ENCODE data around the gene TARS2.

The TARS2 gene, protein sequence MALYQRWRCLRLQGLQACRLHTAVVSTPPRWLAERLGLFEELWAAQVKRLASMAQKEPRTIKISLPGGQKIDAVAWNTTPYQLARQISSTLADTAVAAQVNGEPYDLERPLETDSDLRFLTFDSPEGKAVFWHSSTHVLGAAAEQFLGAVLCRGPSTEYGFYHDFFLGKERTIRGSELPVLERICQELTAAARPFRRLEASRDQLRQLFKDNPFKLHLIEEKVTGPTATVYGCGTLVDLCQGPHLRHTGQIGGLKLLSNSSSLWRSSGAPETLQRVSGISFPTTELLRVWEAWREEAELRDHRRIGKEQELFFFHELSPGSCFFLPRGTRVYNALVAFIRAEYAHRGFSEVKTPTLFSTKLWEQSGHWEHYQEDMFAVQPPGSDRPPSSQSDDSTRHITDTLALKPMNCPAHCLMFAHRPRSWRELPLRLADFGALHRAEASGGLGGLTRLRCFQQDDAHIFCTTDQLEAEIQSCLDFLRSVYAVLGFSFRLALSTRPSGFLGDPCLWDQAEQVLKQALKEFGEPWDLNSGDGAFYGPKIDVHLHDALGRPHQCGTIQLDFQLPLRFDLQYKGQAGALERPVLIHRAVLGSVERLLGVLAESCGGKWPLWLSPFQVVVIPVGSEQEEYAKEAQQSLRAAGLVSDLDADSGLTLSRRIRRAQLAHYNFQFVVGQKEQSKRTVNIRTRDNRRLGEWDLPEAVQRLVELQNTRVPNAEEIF

DNA sequence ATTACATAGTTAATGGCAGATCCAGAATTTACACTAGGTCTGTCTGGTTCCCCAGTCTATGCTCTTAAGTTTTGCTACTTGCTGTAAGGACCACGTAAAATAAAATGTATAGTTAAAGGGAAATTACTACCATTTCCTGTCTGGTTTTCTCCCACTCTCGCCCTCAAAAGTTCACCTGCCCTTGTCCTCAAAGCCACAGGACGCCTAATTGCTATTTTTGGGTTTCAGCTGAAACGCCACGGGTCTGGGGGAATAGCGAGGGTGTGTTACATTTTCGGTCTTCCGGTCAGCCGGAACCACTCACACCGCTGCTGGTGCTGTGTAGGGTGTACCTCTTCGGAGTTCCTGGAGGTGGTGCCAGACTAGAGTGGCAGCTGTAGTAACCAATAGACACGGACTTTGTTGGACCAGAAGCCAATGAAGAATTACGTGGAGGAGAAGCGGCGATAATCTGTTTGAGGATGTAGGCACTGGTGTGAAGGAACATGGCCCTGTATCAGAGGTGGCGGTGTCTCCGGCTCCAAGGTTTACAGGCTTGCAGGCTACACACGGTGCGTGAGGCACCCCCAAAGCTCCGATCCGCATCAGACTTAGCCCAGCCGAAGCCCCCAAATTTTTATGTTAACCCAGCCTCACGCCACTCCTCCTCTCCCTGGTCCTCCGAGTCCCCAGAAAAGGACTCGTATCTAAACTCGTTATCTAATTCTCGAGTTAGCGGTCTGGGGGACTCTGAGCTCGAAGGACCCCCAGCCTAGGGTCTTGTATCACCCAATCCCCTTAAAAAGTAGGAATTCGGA is at the start of gene TARS2:
Gene TARS2 (plus strand): TSS at position 454 of the 797 bp plus-strand sequence. CDS start 32 bp downstream, at position 486.
- Histone ChIP-seq H3K36me3 (ENCODE audit: insufficient read depth) (peaks cover 4% of the 10 kb centered on the region; the same call in 1 of the 2 replicates), H3K27ac (peak within 1 kb of the TSS; percentile 13; the same call in 1 of the 2 replicates), H4K20me1 (ENCODE audit: insufficient read depth) (no peaks in the 10 kb centered on the region), H3K4me3 (IDR thresholded peaks at IDR 0.05; ENCODE audit: insufficient read depth, low read depth, low read length) (peak within 1 kb of the TSS; percentile 100), H3K4me2 (peak within 1 kb of the TSS; percentile 79), H2AFZ (ENCODE audit: low read depth) (peak within 1 kb of the TSS; percentile 70), H3K79me2 (ENCODE audit: insufficient read depth, low read depth) (peaks cover 11% of the 10 kb centered on the region; the same call in 1 of the 2 replicates), H3K27me3 (ENCODE audit: insufficient read depth, low read depth) (no peaks in the 10 kb centered on the region; the same call in 1 of the 2 replicates), H3K4me1 (ENCODE audit: low read depth, poor library complexity, severe bottlenecking) (peaks cover 8% of the 10 kb centered on the region), H3K9ac (peak within 1 kb of the TSS; percentile 57)
- TF ChIP-seq, protein P1, sequence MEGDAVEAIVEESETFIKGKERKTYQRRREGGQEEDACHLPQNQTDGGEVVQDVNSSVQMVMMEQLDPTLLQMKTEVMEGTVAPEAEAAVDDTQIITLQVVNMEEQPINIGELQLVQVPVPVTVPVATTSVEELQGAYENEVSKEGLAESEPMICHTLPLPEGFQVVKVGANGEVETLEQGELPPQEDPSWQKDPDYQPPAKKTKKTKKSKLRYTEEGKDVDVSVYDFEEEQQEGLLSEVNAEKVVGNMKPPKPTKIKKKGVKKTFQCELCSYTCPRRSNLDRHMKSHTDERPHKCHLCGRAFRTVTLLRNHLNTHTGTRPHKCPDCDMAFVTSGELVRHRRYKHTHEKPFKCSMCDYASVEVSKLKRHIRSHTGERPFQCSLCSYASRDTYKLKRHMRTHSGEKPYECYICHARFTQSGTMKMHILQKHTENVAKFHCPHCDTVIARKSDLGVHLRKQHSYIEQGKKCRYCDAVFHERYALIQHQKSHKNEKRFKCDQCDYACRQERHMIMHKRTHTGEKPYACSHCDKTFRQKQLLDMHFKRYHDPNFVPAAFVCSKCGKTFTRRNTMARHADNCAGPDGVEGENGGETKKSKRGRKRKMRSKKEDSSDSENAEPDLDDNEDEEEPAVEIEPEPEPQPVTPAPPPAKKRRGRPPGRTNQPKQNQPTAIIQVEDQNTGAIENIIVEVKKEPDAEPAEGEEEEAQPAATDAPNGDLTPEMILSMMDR (conservative IDR thresholded peaks at IDR 0.05; ENCODE audit: low read depth, low read length) = peak; percentile 57; the same call in 1 of the 2 replicates

DNA sequence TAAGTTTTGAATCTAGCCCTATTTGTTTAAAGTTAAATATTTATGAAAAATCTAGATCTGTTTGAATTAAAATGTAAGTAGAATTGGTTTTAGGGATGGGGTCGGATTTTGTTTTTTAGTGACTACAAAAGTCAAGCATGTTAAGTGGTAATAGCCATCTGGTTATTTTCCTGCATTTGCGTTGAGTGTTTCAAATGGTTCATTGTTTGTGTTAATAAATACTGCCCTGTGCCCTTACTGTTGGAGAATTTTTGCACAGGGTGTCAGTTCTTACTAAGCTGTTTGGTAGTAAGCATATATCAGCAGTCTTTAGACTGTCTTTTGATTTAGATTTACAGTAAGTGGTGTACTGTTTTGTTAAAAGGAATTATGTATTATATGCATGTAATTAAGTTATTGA is 46.1 kb upstream of the TARS2 start:
- Histone ChIP-seq H4K20me1 (ENCODE audit: insufficient read depth) (no peaks in the 10 kb centered on the region), H3K36me3 (ENCODE audit: insufficient read depth) (peaks cover 8% of the 10 kb centered on the region; the same call in 1 of the 2 replicates)

DNA sequence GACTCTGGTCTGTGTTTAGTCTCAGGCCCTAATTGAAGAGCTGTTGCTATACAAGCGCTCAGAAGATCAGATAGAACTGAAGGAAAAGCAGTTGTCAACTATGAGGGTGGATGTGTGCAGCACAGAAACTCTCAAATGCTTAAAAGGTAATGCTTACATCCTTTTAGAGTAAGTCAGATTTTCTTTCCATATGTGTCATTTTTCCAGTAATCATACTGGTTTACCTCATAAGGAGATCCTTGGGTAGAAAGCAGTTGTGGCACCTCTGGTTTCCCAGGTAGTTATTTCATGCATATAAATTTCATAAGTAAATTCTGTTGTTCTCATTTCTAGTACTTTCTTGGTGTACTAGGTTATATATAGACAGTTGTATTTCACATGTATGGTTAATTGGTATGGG is 43.0 kb upstream of the TARS2 start:
- H3K27ac ChIP-seq = no peak overlapping the region
- no peak overlapping the region for H3K9ac ChIP-seq
- H3K36me3 ChIP-seq (ENCODE audit: insufficient read depth) = peaks cover 11% of the 10 kb centered on the region; the same call in 1 of the 2 replicates
- TF ChIP-seq, protein P1 (conservative IDR thresholded peaks at IDR 0.05; ENCODE audit: low read depth, low read length) = no peak
- H3K4me2 ChIP-seq = no peak overlapping the region
- no peaks in the 10 kb centered on the region for H3K27me3 ChIP-seq (ENCODE audit: insufficient read depth, low read depth)
- no peaks in the 10 kb centered on the region for H3K4me1 ChIP-seq (ENCODE audit: low read depth, poor library complexity, severe bottlenecking)
- no peaks in the 10 kb centered on the region for H4K20me1 ChIP-seq (ENCODE audit: insufficient read depth)
- no peak overlapping the region for H3K4me3 ChIP-seq (IDR thresholded peaks at IDR 0.05; ENCODE audit: insufficient read depth, low read depth, low read length)
- H2AFZ ChIP-seq (ENCODE audit: low read depth) = no peak overlapping the region
- H3K79me2 ChIP-seq (ENCODE audit: insufficient read depth, low read depth) = no peaks in the 10 kb centered on the region; the same call in 1 of the 2 replicates

More for the DNA sequence above, 46.1 kb upstream of the TARS2 start:
- Histone ChIP-seq H3K4me3 (IDR thresholded peaks at IDR 0.05; ENCODE audit: insufficient read depth, low read depth, low read length) (no peak overlapping the region), H2AFZ (ENCODE audit: low read depth) (no peak overlapping the region), H3K27me3 (ENCODE audit: insufficient read depth, low read depth) (no peaks in the 10 kb centered on the region), H3K27ac (no peak overlapping the region), H3K4me1 (ENCODE audit: low read depth, poor library complexity, severe bottlenecking) (no peaks in the 10 kb centered on the region), H3K4me2 (no peak overlapping the region), H3K9ac (no peak overlapping the region), H3K79me2 (ENCODE audit: insufficient read depth, low read depth) (peaks cover 9% of the 10 kb centered on the region; the same call in 1 of the 2 replicates)
- TF ChIP-seq, protein P1 (conservative IDR thresholded peaks at IDR 0.05; ENCODE audit: low read depth, low read length) = no peak

DNA sequence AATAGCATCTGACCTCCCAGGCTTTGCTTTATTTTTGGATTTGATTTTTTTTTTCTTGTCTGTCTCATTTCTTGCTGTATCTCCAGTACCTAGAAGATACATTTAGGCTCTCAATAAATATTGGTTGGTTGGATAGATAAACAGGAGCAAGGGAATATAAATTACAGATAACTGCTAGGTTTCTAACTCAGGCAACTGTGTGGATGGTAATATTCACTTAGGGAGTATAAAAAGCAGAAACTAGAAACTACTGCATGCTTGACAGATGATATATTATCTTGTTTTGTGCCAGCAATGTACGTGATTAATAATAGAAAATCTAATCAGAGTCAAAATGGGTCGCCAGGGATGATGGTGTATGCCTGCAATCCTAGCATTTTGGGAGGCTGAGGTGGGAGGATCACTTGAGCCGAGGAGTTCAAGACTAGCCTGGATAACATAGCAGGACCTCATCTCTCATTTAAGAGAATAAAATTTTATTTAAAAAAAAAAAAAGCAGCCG is 31.0 kb upstream of the TARS2 start:
- H3K27me3 ChIP-seq (ENCODE audit: insufficient read depth, low read depth) = no peaks in the 10 kb centered on the region
- no peaks in the 10 kb centered on the region for H4K20me1 ChIP-seq (ENCODE audit: insufficient read depth)
- peaks cover 10% of the 10 kb centered on the region; the same call in 1 of the 2 replicates for H3K79me2 ChIP-seq (ENCODE audit: insufficient read depth, low read depth)
- TF ChIP-seq, protein P1 (conservative IDR thresholded peaks at IDR 0.05; ENCODE audit: low read depth, low read length) = no peak
- no peak overlapping the region for H3K4me3 ChIP-seq (IDR thresholded peaks at IDR 0.05; ENCODE audit: insufficient read depth, low read depth, low read length)
- H2AFZ ChIP-seq (ENCODE audit: low read depth) = no peak overlapping the region
- H3K4me1 ChIP-seq (ENCODE audit: low read depth, poor library complexity, severe bottlenecking) = no peaks in the 10 kb centered on the region
- H3K4me2 ChIP-seq = no peak overlapping the region
- H3K27ac ChIP-seq = no peak overlapping the region
- H3K36me3 ChIP-seq (ENCODE audit: insufficient read depth) = peaks cover 13% of the 10 kb centered on the region; the same call in 1 of the 2 replicates
- H3K9ac ChIP-seq = no peak overlapping the region

Data from KMS-11 (cell line).